GM19463 (cell line): ENCODE measurements around the gene NOTUM.
A peak's percentile ranks its signal among the peaks of the same experiment; 100 is the strongest.

Experiments
- ATAC-seq: cut with Tn5 transposase; IDR thresholded peaks from one replicate; pipeline ENCODE4 v1.9.1; 2021; ENCODE audit warnings: mild to moderate bottlenecking, moderate library complexity; ENCODE audit not compliant: unreplicated experiment

Gene NOTUM

GRCh38 chr17:81940538-81941483 lies 20.2 kb downstream of the NOTUM start:
- ATAC-seq = no peak

GRCh38 chr17:81939881-81940385 lies 21.1 kb downstream of the NOTUM start:
- ATAC-seq = no peak

GRCh38 chr17:81939218-81939617 lies 21.8 kb downstream of the NOTUM start:
- no peak for ATAC-seq

GRCh38 chr17:81935709-81936084 lies 25.3 kb downstream of the NOTUM start:
- no peak for ATAC-seq

GRCh38 chr17:81934850-81935708 lies 25.9 kb downstream of the NOTUM start:
- ATAC-seq = no peak

- no peak for ATAC-seq
These were observed 26.8 kb downstream of the NOTUM start for GRCh38 chr17:81934098-81934757.

- no peak for ATAC-seq
These were observed 27.7 kb downstream of the NOTUM start for GRCh38 chr17:81933178-81933699.

- no peak for ATAC-seq
These were observed 28.5 kb downstream of the NOTUM start for GRCh38 chr17:81932333-81932983.

- ATAC-seq = no peak
These were observed 29.2 kb downstream of the NOTUM start for GRCh38 chr17:81931557-81932332.

GRCh38 chr17:81931189-81931556 lies 29.8 kb downstream of the NOTUM start:
- ATAC-seq = no peak

GRCh38 chr17:81930142-81931125 lies 30.6 kb downstream of the NOTUM start:
- no peak for ATAC-seq

GRCh38 chr17:81929253-81930141 lies 31.5 kb downstream of the NOTUM start:
- ATAC-seq = no peak

- no peak for ATAC-seq
These were observed 32.3 kb downstream of the NOTUM start for GRCh38 chr17:81928544-81929252.

GRCh38 chr17:81927653-81928543 lies 33.1 kb downstream of the NOTUM start, which contains the start of gene MAFG:
Gene MAFG, minus strand, starts transcription at chr17:81927735. Its CDS starts 4,550 bp downstream, at chr17:81923185.
- ATAC-seq = peak; percentile 57

GRCh38 chr17:81927152-81927652 lies 33.8 kb downstream of the NOTUM start:
- no peak for ATAC-seq
